Right lung (tissue), 5 donors: Measurements from ENCODE around the gene UQCRC1. TPM values are rescaled to one million over a fixed set of nuclear protein-coding genes. Genes with fewer than 3 reads are reported as not detected.

Experiments
- DNase-seq, 2 donors: peaks; one replicate each; pipeline ENCODE4 v3.0.0-alpha.2; 2013
- polyA plus RNA-seq, 5 donors: library from polyadenylated mRNA; unstranded; fragments of 120-200 nt; gene quantifications; one replicate each; pipeline versions ENCODE4 v1.2.1 to v1.2.3, GENCODE V29; 2013; ENCODE audit warnings: inconsistent platforms in 1 of 5, low replicate concordance in 1 of 5; ENCODE audit not compliant: insufficient read length in 5 of 5, insufficient read depth in 1 of 5

The UQCRC1 gene
- polyA plus RNA-seq, 5 donors: 141 to 169 (median 147) TPM

DNA sequence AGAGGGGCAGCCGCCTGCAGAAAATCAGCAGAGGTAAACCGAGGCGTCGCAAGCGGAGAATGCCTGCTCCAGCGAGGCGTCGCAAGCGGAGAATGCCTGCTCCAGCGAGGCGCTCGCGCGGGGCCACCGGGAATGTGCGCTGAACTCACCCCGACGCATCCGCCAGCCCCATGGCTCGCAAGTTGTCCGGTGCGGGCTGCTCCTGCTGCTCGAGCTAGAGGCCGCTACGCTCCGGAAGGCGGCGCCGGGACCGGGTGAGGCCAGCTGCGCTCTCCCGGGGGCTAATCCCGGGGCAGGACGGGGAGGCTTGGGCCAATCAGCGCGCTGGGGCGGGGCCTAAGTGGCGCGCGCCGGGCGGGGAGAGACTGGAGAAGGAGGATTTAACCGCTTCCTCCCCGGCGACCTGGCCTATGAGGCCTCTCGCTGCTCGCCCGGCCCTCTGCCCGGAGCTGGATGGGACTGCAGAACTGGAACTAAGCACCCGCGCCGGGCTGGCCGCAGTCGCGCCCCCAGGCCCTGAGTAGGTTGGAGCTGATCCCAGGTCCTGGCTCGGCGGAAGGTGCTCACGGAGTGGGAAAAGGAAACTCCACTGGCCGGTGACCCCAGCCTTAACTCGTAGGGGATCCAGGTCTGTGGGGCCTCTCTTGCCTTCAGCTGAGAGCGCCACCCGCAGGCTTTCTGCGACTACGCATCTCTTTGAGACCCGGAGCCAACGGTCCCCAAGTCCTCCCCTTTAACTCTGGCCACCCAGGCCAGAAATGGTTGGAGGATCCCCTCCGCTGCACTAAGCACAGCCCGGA, 26.0 kb upstream of the UQCRC1 start, which contains the start of gene SLC26A6:
TSS of gene SLC26A6 (minus strand) at position 240 of the 800 bp plus-strand sequence. CDS start at position 172, 68 bp downstream.
- DNase-seq: peak; percentile 94 to 95

DNA sequence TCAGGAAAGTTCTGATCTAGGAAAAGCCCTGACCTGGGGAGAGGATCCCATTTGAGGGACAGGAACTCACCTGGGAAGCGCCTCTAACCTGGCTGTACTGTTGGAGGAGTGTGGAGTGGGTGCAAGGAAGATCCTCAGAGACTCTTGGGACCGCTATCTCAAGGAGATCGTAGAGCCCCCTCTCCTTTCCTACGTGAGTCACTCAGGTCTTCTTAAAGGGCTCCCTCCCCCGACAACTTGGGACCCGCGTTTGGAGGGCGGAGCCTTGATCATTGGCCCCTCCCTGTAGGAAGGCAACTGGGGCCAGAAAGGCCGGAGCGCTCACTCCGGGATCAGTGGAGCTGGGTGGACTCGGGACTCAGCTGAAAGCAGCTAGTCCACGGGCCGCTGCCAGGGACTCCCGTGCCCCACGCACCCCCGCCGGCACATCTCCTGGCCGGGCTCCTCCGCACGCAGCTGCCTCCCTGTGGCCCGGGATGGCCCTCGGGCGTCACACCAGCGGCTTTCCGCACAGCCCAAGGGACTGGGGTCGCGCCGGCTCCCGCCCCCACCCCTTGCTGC, 25.3 kb upstream of the UQCRC1 start:
- no peak for DNase-seq

DNA sequence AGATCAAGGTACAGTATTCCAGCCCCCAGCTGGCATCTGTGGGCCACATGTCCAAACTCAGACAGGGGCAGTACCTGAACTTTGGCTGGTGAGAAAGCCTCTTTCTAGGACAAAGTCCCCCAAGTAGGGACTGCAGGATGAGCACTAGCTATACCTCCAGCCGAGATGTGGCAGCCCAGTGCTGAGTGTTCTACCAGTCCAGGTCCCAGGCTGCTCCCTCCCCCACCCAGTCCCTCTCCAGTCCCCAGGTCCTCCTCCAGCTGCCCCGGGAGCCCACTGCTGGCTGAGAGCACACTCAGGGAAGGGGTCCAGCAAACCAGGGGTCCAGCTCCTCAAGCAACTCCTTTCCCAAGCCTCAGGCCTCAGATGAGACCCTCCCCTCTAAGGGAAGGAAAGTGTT, 24.3 kb upstream of the UQCRC1 start:
- DNase-seq: no peak

DNA sequence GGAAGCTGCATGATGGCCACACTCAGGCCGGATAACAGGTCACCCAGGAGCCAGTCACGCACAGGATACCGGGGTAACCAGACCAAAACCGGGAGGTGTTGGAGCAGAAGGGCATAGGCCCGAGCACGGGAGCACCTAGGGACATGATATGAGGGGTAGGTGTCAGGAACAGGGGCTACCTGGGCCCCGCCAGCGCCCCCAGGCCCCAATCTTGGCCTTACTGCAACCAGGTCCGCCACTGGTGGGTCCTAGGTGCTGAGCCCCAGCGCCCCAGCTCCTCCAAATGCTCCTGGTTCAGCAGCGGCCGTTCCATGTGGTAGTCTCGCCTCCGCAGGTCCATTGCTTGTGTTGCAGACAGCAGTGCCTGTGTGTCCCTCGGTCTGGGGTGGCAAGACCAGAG, 23.8 kb upstream of the UQCRC1 start:
- no peak for DNase-seq

DNA sequence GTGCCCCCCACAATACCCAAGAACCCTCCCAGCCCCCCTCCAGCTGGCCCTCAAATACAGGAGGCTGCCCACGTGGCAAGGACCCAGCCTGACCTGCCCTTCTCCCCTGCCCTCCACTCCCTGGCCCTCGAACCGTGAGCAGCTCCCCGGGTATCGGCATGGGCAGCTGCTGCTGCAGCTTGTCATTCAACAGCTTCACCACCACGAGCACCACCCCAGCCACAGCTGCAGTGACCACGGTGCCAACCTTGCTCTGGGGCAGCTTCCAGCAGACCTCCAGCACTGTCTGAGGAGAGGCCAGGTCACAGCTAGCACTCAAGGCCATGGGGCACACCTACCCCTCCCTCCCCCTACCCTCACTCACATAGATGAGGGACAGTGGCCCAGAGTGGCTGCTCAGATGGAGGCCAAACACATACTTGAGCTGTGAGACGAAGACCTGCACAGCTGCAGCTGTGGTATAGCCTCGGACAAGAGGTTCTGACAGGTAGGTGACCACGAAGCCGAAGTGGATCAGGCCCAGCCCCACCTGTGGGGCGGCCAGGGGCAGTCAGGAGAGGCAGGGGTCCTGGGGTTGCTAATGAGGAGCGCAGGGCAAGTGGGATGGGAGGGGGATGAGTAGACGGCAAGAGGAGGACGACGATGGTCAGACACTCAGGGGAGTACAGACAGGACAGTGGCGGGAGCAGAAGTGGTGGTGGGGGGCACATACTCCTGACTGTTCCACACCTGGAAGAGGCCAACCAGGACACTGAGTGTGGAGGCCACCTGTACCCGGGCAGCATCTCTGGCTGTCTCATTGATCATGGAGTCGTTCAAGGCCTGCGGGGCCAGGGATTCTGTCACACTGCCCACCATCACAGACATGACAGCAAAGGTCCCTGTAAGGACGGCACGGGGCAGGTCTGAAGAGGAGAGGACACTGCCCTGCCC, 22.3 kb upstream of the UQCRC1 start:
- no peak for DNase-seq

DNA sequence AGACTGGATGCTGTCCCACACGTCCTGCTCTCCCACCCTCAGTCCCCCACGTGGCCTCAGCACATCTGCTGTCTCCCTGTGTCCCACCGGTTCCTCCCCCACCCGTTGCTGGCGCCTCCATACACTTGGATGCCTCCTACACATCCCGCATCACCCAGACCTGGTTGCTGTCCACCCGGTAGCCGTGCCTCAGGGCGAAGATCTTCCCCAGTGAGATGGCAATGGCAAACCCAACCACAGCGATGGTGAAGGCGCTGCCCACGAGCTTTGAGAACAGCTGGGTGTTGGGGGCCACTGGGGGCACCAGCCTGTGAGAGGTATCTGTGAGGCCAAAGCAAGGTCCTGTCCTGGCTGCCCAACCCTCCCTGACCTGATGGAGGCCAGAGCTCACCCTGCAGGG, 21.4 kb upstream of the UQCRC1 start:
- DNase-seq: no peak

DNA sequence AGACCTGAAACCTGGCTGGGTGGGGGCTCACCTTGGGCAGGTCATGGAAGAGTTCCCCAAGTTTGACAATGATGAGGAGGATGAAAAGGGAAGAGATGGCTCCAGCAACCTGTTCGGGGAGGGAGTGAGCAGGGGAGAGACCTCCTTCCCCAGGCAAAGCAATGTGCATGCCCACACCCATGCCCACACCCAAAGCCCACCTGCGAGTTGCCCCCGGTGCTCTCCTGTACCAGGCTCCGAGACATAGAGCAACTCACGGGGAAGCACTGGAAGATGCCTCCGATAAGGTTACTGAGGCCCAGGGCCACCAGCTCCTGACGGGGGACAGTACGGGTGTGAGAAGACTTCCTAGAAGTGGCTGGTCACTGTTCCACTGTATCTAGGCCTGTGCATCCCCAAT, 21.0 kb upstream of the UQCRC1 start:
- DNase-seq: no peak

DNA sequence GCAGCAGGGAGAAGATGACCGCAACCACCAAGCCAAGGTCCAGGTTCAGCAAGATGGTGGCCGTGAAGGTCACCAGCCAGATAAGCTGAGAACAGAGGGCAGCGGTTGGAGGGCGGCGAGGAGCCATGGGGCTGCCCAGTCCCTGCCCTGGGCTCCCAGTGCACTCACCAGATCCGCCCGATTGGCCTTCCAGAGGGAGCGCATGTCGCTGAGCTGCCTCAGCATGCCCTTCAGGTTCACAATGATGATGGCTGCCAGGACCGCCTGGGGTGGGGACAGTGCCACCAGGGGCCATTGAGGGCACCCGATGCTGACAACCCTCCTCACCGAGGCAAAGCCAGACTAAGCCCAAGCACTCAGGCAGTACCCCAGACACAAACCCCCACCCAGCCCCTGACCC, 20.4 kb upstream of the UQCRC1 start:
- no peak for DNase-seq

DNA sequence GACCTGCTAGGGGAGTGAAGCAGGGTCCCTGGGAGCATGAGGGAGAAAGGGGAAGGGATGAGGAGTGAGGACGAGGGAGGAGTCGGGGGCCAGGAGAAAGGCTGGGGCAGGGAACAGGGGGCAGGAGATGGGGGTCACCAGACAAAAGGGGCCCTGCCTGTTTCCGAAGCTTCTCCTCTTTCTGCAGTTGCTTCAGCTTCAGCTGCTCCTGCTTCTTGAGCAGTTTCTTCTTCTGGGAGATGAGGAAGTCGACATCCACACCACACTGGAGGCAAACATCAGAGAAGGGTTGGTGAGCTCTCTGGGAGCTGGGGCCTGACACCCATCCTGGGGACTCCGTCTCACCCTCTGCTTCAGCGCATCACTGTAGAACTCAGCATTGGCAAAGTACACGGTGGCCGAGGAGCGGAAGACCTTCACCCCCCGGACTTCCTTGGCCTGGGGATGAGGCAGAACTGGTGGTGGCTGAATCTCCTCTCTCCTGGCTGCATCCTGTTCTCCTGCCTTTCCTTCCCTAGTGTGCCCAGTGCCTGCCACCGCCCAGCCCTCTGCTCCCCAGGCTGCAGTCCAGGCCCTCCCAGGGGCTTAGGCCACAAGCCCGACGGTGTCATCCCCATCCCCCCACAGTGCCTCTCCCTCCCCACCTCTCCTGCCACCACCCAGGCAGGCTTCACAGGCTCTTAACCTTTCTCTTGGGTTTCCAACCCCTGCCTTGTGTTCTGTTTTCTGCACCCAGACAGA, 19.0 kb upstream of the UQCRC1 start:
- no peak for DNase-seq

DNA sequence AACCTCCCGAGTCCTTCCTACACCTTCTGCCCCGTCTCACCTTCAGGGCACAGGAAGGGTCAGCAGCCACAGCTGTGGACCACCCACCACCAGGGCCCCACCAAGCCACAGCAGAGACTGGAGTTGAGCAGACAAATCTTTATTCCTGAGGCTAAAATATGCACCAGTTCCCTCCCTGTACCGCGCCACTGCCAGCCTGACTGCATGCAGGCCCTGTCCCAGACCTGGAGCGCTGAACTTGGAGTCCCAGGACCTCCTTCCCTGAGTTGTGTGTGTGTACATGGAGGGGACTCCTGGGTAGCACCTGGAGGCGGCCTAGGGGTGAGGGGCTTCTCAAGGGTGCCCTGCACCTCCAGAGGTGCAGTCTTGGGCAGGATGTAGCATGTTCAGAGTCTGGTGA, 16.2 kb upstream of the UQCRC1 start:
- no peak for DNase-seq

DNA sequence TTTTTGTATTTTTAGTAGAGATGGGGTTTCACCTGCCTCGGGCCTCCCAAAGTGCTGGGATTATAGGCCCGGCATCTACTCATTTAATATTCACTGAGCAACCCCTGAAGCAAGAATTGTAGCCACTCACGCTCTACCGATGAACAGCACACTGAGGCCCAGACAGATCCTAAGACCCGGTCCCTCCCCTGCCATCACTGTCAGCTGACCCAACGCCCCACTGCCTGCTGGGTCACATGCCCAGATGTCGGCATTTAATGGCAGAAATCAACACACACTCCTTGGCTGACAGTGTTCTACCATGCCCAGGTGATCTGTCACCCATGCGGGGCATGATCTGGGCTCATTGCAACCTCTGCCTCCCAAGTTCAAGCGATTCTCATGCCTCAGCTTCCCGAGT, 15.3 kb upstream of the UQCRC1 start:
- no peak for DNase-seq

DNA sequence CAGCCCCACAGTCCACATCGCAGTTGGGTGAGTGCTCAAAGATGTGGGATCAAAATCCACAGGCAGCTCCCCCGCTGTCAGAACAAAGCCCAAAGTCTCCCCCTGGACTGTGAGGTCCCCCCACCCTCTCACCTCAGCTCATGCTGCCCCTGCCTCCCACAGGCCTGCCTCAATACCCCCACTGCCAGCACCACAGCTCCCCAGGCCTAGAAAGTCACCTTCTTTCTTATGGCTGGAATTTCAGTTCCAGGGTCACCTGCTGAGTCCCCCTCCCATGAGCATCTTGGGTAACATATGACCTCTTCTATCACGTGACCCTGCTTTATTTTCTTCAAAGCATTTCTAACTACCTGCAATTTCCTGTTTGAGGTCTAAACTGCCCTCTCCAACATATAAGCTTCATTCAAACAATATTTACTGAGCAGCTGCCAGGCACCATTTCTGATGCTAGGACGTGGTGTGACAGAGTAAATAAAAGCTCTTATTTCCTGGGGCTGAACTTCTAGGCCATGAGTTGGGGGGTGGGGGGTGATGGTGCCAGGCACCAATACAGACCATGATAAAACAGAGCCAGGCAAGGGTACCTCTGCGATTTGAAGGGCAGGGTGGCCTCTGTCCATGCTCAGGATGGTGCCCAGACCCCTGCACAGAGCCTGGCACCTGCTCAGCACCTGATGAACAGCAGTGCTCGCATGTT, 14.6 kb upstream of the UQCRC1 start:
- DNase-seq: no peak

DNA sequence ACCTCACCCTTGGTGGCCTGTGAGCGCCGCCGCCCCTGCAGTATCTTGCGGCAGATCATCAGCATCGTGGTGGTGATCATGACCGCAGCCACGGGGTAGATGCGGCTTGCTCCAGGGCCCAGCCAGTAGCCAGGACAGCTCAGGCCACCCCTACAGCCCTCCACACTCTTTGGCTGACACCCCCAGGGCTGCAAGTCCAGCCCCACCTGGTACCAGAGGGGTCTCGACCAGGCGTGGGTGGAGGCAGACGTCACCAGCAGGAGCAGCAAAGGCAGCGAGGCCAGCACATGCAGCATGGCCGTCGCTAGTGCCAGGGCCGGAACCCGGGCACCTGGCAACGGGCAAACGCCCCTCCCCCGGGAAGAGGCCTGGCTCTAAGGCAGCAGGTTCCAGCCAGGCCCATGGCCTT, 12.0 kb upstream of the UQCRC1 start, which contains the start of gene TMEM89:
TSS of gene TMEM89 (minus strand) at position 309 of the 409 bp plus-strand sequence. CDS start at position 296, 13 bp downstream.
- DNase-seq: no peak

DNA sequence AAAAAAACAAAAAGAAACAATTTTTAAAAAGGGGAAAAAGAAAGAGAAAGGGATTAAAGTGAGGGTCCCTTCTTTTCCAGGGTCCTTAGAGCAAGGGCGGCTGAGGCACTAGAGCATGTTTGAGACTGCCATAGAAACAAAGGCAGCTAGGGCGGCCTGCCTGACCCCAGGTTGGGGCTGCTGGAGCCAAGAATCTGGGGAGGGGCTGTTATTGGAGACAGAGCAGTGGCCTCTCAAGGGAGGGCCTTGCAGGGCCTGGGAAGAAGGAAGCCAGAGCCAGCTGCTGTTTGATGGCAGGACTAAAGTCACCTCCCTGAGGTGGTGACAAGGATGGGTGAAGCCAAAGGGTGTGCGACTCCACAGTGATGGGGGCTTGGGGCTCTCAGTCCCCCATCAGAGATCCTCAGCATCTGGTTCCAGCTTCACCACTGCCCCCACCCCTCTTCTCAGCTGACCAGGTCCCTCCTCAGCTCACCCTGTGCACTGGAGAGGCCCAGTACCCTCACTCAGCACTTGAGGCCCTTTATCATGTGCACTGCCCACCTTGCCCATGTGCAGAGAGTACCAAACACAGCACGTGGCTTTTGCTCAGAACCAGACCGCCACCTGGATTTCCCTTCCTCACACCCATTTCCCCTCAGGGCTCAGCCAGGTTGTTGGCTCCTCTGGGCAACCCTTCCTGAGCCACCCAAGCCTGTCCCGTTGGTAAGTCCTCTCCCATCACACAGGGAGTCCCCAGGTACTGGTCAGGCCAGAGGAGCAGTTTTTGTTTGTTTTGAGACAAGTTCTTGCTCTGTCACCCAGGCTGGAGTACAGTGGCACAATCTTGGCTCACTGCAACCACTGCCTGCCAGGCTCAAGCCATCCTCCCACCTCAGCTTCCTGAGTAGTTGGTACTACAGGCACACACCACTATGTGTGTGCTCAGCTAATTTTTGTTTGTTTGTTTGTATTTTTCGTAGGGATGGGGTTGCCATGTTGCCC, 10.4 kb upstream of the UQCRC1 start:
- no peak for DNase-seq

DNA sequence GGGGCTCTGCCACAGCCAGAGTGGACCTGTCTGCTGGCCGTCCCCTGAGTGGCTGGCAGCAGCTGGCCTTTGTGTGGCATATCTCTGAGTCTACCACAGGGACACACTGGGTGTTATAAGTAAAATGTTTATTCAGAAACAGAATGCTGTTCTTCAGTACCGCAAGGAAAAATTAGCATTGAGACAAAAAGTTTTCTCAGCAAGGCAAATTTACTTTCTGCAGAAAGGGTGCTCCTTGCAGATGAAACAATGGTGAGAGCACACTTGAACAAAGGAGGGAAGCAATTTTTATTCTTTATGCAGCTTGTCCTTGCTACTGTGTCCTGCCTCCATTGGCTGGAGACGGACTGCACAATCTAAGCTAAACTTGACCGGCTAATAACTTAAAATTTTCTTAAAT, 8.1 kb upstream of the UQCRC1 start:
- no peak for DNase-seq

DNA sequence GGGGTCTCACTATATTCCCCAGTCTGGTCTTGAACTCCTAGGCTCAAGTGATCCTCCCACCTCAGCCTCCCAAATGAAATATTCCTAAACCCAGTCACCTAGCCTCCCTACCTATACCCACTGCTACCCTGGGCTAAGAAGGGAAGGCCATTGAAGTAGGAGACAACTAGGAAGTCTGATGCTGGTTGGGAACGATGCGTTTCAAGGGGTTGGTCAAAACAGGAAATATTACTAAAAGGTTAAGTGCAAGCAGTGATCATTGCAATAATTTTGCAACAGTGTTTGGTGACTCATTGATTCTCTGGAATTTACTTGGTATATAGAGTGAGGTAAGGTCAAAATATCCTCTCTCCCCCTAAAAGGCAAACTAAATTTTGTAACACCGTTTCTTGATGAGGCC, 4.6 kb upstream of the UQCRC1 start:
- no peak for DNase-seq

DNA sequence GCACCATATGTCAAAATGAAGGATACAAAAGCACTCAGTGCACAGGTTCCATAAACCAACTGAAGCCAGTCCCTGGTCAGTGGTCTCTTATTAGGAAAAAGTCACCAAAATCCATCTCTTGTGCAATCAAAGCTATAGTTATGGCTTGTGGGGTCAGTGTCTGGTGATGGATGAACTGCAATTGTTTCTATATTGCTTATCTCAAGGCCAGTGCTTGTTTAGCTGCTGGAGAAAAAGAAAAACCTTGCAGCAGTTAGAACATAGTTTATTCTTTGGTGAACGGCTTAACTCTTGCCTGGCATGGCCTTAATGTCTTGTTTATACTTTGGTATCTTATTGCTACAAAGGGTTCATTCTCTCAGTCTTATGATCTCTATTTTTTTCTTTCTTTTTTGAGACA, 2.9 kb upstream of the UQCRC1 start:
- peak; percentile 39 to 41 for DNase-seq

DNA sequence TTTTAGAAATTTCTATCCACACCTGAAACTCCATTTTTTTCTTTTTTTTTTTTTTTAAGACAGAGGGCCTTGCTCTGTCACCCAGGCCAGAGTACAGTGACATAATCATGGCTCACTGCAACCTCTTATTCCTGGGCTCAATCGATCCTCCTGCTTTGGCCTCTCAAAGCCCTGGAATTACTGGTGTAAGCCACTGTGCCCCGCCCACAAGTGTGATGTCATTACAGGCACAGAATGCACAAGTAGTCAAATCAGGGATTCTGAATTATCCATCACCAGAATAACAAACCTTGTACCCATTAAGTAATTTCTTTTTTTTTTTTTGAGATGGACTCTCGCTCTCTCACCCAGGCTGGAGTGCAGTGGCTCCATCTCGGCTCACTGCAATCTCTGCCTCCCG, 1.9 kb downstream of the UQCRC1 start:
- no peak for DNase-seq

DNA sequence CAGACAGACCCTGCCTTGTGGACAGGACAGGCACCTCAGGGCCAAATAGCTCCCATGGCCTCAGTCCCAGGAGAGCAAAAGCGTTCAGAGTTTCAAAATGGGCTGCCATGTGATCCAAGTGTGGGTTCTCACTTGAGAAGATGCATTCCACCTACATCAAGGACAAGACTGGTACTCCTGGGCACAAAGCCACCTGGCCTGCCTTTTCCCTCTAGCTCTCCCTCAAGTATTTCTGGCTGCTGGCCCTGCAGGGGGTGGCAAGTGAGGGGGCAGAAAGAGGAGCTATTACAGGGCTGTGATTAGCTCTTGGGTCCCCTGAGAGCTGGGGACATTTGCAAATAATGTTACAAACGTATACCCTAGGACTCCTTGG, 7.8 kb downstream of the UQCRC1 start:
- no peak for DNase-seq
